HepG2 (cell line): ENCODE results near the gene RAB34. TPM values are rescaled to one million over a fixed set of nuclear protein-coding genes. Genes with fewer than 3 reads are reported as not detected.

ENCODE experiments used
- AFF4 ChIP-seq: sonication (generic); formaldehyde crosslinking; IDR thresholded peaks from 2 replicates; pipeline ENCODE4 v1.4.0; 2020; ENCODE audit warnings: missing genetic modification reagents
- CENPX ChIP-seq: sonication (generic); formaldehyde crosslinking; IDR thresholded peaks from 2 replicates; pipeline ENCODE4 v1.9.0; 2021; ENCODE audit warnings: mild to moderate bottlenecking, missing genetic modification reagents, moderate library complexity
- EHMT2 ChIP-seq: fragments of 200-600 bp; sonication (generic); IDR thresholded peaks from 2 replicates; pipeline ENCODE4 v1.7.0; 2017; ENCODE audit warnings: antibody characterized with exemption, low read depth, low read length, borderline replicate concordance
- LBX2 ChIP-seq: sonication (generic); formaldehyde crosslinking; IDR thresholded peaks from 2 replicates; pipeline ENCODE4 v1.5.0; 2020; ENCODE audit warnings: missing genetic modification reagents, mild to moderate bottlenecking, borderline replicate concordance
- MED8 ChIP-seq: sonication (generic); formaldehyde crosslinking; IDR thresholded peaks from 2 replicates; pipeline ENCODE4 v1.8.1; 2023; ENCODE audit warnings: mild to moderate bottlenecking, missing genetic modification reagents; ENCODE audit not compliant: insufficient replicate concordance
- PLRG1 ChIP-seq: fragments of 450-650 bp; conservative IDR thresholded peaks from 2 replicates; pipeline ENCODE4 v1.6.1; 2016
- SIX4 ChIP-seq: sonication (generic); formaldehyde crosslinking; IDR thresholded peaks from 2 replicates; pipeline ENCODE4 v1.4.0; 2020; ENCODE audit warnings: missing genetic modification reagents
- ZNF207 ChIP-seq: fragments of 450-650 bp; IDR thresholded peaks from 2 replicates; pipeline ENCODE4 v1.6.1; 2016; ENCODE audit warnings: antibody characterized with exemption, borderline replicate concordance
- ZNF256 ChIP-seq: sonication (generic); formaldehyde crosslinking; conservative IDR thresholded peaks from 2 replicates; pipeline ENCODE4 v1.4.0; 2020; ENCODE audit warnings: missing genetic modification reagents
- ZNF329 ChIP-seq: sonication (generic); formaldehyde crosslinking; IDR thresholded peaks from 2 replicates; pipeline ENCODE4 v1.9.0; 2021; ENCODE audit warnings: low read depth, mild to moderate bottlenecking, missing genetic modification reagents
- ZNF407 ChIP-seq: sonication (generic); formaldehyde crosslinking; IDR thresholded peaks from one replicate; pipeline ENCODE4 v1.5.1; 2020; ENCODE audit warnings: mild to moderate bottlenecking, missing genetic modification reagents; ENCODE audit errors: not compliant biosample characterization
- ZNF577 ChIP-seq: sonication (generic); formaldehyde crosslinking; IDR thresholded peaks from 2 replicates; pipeline ENCODE4 v1.4.0; 2020; ENCODE audit warnings: mild to moderate bottlenecking, low read depth, missing genetic modification reagents, borderline replicate concordance
- ZNF644 ChIP-seq: IDR thresholded peaks from 2 replicates; pipeline ENCODE4 v1.6.1; 2016; ENCODE audit warnings: low read depth
- ZNF772 ChIP-seq: sonication (generic); formaldehyde crosslinking; IDR thresholded peaks from 2 replicates; pipeline ENCODE4 v1.5.0; 2020; ENCODE audit warnings: mild to moderate bottlenecking, missing genetic modification reagents
- polyA plus RNA-seq, 8 experiments: library from polyadenylated mRNA; depleted of rRNA in 3 of 8; stranded (reverse) in 7 of 8; unstranded in 1 of 8; fragments of >200 nt; fragmentation: Illumina TruSeq in 4 of 8; extraction: Trizol in 4 of 8; gene quantifications; 2 replicates each; pipeline versions ENCODE4 v1.2.1 to v1.2.3, GENCODE V29; 2011 to 2016; ENCODE audit warnings: low read depth in 4 of 8, missing spikeins in 1 of 8, mixed read lengths in 1 of 8; ENCODE audit not compliant: insufficient read depth in 1 of 8
- total RNA-seq, 5 experiments: library from RNA; depleted of rRNA; stranded (reverse); fragments of >200 nt; fragmentation: Illumina TruSeq; extraction: Trizol; gene quantifications; 2 replicates each; pipeline ENCODE4 v1.2.3, GENCODE V29; 2016; ENCODE audit warnings: low read depth in 1 of 5

Gene RAB34
- total and polyA plus RNA-seq, 2 of the 13 experiments (the other 11 are each of a cell fraction or from before 2014, with no cell fraction given) = 0.49 TPM; not detected in 1

- TF ChIP-seq ZNF407 (CRISPR knock-in tag) (no peak), ZNF256 (CRISPR knock-in tag) (no peak), CENPX (CRISPR knock-in tag) (no peak), MED8 (CRISPR knock-in tag) (no peak), EHMT2 (no peak), ZNF577 (no peak), SIX4 (CRISPR knock-in tag) (no peak), ZNF329 (CRISPR knock-in tag) (no peak), LBX2 (no peak), ZNF772 (CRISPR knock-in tag) (peak; percentile 54; the same call in 1 of the 2 replicates), AFF4 (CRISPR knock-in tag) (peak; percentile 83; the same call in 1 of the 2 replicates), PLRG1 (no peak), ZNF644 (CRISPR knock-in tag) (no peak), ZNF207 (no peak)
Measured at GRCh38 chr17:28744972-28745785, 27.5 kb upstream of the RAB34 start (continued).
